GOT3 (cell line): ENCODE data around the gene ITGA1.
"Not testable (repeated sequence)": the region's sequence is repeated elsewhere in the genome, so short reads cannot be mapped to it uniquely, and the experiment has no call there.

Experiments used
- DNase-seq: peaks from one replicate; lab custom pipeline; 2025; ENCODE audit warnings: mixed read lengths; lab: John Stamatoyannopoulos, UW

The ITGA1 gene

DNA sequence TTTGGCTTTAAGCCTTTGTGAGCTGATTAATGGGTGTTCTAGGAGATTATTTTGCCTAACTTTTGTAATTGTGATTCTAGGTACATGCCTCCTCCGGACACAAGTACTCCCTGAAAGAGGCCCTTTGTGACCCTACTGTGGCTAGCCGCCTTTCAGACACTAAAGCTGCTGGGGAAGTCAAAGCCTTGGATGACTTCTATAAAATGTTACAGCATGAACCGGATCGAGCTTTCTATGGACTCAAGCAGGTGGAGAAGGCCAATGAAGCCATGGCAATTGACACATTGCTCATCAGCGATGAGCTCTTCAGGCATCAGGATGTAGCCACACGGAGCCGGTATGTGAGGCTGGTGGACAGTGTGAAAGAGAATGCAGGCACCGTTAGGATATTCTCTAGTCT lies 13.6 kb downstream of the ITGA1 start:
- no peak for DNase-seq

DNA sequence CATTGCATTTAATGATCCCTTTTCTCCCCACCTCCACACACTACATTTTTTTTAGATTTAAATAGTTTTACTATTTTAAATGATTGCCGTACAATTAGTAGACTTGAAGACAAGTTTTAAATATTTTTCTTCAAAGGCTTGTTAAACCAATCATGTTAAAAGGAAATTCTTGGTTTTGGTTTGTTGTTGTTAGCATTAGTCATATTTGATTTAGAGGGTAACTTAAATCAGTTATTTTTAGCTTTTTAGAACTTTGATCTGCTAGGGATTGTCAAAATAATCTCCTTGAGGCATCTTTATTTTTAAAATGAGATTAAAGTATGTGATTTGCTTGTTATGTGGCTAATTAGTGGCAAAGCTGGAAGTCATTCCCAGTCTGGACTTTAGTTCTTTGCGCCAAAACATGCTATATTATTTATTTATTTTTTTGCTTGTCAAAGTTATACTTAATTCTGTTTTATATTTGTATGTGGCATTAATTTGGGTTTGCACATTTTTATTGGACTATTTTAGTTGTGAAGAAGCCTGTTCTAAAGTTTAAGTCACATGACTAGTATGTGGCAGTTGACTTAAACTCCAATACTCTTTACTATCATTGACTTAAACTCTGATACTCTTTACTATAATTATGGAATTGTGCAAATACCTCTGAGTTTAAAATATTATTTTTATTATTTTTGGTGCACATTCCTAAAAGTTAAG lies 14.7 kb downstream of the ITGA1 start:
- no peak for DNase-seq

DNA sequence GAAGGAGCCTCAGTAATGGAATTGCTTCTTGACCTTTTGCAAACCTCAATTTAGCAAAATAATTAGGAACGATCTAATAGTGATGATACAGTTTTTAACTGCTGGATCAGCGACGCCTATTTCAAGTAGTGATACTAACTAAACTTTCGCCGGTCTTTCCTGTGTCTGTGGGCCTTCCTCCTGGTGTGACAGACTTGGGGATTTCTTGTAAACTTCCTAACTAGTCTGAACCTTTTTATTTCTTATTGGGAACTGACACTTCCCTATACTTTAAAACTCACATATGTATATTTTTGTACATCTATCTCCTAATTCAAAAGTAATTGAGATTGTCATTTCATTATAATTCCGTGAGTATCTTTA lies 15.2 kb downstream of the ITGA1 start:
- no peak for DNase-seq

GRCh38 chr5:52804387-52804791 lies 16.7 kb downstream of the ITGA1 start:
- DNase-seq, result no peak

DNA sequence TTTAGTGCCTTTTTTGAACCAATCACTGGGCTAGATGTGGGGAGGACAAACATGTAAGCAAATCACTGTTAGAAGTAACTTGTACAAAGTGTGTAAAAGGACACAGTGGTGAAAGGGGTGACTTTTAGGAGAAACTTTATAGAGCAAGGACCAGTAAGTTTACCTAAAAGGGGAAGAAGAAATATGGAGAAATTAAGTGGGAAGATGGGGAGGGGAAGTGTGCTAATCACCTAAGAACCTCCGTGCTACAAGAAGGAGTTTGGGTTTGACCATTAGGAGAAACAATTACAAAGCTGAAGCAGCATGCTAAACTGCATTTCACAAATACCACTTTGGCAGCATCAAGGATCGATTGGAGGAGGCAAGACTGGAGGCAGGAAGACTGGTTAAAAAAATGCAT lies 17.3 kb downstream of the ITGA1 start:
- no peak for DNase-seq

GRCh38 chr5:52805615-52806014 lies 17.9 kb downstream of the ITGA1 start:
- DNase-seq, result no peak

- DNase-seq, result no peak
Measured at GRCh38 chr5:52807037-52807436, 19.3 kb downstream of the ITGA1 start.

DNA sequence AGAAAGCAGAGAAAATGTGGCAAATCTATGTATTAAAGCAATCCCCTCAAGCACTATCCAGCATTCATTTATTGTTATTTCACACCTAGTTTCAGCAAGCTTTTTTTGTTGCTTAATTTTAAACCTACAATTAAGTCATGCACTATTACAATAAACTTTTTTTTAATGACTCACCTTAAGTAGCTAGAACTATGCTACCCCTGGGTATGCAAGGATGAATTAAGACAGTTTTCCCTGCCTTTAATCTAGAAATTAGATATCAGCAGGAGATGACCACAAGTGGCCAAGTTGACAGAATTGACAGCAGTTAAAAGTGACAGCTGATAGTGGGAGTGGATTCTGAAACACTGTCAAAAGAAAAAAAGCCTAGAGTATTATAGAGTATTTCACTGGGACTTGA lies 20.0 kb downstream of the ITGA1 start:
- DNase-seq, result no peak

GRCh38 chr5:52808316-52808901 lies 20.7 kb downstream of the ITGA1 start:
- DNase-seq, result no peak

GRCh38 chr5:52809884-52810283 lies 22.2 kb downstream of the ITGA1 start:
- DNase-seq, result no peak

GRCh38 chr5:52810426-52810825 lies 22.7 kb downstream of the ITGA1 start:
- DNase-seq, result no peak

DNA sequence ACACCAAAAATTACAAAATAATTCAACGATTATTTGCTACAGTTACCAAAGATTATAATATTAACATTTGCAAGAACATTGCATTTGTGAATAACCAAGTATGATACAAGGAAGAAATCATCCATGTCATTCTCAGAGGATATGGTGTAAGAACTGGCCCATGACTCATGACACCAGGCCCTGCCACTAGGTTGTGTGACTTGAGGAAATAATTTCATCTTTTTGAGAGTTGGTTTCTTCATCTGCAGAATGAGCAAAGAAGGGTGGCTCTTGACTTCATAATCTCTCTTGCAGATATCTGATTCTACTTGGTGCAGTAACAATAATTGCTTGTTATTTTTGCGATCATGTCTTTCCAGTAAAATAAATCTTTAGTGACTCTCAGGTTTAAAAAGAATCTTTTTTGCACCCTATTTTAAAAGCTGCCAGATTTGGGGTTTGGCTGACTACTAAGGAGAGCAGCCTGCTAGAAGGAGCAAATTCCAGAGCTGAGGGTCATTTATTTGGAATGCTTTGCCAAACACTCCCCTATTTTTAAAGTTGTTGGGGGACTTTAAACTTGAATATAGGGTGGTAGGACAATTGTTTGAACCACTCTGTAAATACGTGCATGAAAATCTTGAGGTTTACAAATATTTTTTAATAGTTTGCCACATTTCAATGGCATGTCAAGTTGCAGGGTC lies 23.5 kb downstream of the ITGA1 start:
- DNase-seq, result no peak

GRCh38 chr5:52814352-52815148 lies 26.8 kb downstream of the ITGA1 start:
- no peak for DNase-seq

GRCh38 chr5:52817818-52818217 lies 30.1 kb downstream of the ITGA1 start:
- no peak for DNase-seq

DNA sequence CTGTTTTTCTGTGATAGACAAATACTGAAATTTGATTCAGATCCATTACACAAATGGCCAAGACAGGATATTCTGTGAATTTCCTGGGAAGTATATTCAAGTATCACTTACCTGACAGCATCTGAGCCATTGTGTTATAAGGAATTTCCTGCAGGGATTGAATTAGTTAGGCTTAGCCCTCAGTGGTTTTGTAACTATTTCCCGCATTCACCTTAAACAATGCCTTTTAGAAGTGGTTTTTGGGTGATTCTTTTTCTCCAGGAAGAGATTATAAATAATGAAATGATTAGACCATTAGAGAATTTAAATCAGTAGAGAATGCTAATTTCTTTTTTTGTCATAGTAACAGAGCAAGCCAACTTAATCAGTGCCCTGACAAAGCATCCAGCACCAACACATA lies 30.6 kb downstream of the ITGA1 start:
- no peak for DNase-seq

DNA sequence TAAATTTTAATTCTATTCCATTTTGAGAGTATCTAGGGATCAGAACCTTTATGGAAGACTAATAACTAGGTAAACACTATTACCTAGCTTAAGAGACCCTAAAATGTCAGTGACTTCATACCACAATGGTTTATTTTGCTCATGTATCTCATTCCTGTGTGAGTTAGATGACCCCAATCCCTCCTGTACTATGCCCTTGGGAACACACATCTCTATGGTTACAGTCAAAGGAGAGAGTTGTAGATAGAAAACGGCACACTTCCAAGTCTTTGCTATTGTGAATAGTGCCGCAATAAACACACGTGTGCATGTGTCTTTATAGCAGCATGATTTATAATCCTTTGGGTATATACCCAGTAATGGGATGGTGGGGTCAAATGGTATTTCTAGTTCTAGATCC lies 31.1 kb downstream of the ITGA1 start:
- not testable (repeated sequence) for DNase-seq

DNA sequence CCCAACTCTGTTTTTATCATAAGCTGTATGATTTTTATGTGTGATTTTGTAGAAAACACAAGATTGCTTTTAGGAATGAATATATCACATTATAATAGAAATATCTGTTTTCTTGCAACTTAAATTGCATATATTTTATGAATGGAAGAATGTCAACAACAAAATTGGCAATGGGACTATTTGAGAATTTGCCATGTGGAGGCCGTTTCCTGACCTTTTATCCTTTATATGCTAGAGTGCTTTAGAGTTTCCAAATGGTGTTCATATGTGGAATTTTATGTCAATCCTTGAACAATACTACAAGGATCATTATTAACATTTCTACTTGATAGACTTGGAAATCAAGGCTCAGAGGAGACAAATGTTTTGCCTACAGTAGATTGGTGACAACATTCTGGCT lies 34.2 kb downstream of the ITGA1 start:
- no peak for DNase-seq

- no peak for DNase-seq
Measured at GRCh38 chr5:52822437-52822836, 34.7 kb downstream of the ITGA1 start.

GRCh38 chr5:52824827-52825226 lies 37.1 kb downstream of the ITGA1 start:
- no peak for DNase-seq

- no peak for DNase-seq
Measured at GRCh38 chr5:52825826-52826225, 38.1 kb downstream of the ITGA1 start.

- no peak for DNase-seq
Measured at GRCh38 chr5:52827815-52828214, 40.1 kb downstream of the ITGA1 start.

- DNase-seq, result no peak
Measured at GRCh38 chr5:52829664-52830063, 41.9 kb downstream of the ITGA1 start.

DNA sequence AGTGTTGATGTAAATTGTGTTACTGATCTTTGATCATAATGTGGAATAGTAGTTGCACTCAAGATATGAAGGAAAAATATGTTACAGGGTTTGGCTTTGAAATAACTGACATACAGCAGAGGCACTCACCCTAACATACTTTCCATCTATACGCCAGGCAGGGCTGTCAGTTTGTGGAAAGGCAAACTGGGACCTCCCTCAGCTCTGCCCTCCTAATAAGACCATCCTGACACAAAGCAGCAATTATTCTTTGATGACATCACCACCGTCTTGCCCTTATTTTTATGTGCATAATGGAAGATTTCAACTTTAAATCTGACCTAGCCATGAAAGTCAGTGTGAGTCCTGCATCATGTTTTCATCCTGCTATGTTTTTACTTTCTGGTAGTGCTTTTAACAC lies 42.9 kb downstream of the ITGA1 start:
- DNase-seq, result no peak
